SW480 (cell line): ENCODE measurements around the gene LSMEM2.
A peak's percentile ranks its signal among the peaks of the same experiment; 100 is the strongest.
"Not testable (repeated sequence)": the region's sequence is repeated elsewhere in the genome, so short reads cannot be mapped to it uniquely, and the experiment has no call there.

Experiments
- DNase-seq: peaks from one replicate; pipeline ENCODE4 v3.0.0-alpha.2; 2016; ENCODE audit warnings: low spot score

LSMEM2 gene

DNA sequence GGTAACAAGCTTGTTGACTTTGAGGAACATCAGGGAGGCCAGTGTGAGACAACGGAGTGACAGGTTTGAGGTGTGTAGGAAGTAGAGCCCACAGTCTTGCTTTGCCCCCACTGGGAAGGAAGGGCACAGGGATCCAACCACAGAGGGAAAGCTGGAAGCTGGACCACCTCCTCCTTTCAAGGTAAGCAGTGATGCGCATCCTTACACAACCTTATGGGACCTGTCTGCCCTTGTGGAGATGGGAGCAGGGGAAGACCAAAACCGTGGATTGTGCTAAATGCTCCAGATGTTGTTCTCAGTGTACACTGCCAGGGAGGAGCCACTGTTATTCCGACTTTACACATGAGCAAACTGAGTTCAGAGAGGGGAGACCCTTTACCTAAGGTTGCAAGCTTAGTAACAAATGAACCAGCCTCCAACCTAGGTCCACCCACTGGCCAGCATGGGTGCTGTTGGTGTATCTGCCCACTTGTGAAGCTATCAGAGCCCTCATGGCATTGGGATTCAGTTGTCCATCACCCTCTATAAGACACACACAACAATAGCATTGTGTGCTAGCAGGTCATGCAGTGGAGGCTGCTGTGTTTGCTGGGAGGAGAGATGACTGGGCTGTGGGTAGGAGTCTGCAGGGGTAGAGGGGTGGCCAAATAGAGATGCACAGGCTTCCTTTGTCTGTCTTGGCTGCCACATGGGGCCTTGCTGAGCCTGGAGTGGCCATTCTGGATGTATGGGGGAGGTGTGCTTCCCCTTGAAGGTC lies 586 bp upstream of the LSMEM2 start:
- DNase-seq: no peak

DNA sequence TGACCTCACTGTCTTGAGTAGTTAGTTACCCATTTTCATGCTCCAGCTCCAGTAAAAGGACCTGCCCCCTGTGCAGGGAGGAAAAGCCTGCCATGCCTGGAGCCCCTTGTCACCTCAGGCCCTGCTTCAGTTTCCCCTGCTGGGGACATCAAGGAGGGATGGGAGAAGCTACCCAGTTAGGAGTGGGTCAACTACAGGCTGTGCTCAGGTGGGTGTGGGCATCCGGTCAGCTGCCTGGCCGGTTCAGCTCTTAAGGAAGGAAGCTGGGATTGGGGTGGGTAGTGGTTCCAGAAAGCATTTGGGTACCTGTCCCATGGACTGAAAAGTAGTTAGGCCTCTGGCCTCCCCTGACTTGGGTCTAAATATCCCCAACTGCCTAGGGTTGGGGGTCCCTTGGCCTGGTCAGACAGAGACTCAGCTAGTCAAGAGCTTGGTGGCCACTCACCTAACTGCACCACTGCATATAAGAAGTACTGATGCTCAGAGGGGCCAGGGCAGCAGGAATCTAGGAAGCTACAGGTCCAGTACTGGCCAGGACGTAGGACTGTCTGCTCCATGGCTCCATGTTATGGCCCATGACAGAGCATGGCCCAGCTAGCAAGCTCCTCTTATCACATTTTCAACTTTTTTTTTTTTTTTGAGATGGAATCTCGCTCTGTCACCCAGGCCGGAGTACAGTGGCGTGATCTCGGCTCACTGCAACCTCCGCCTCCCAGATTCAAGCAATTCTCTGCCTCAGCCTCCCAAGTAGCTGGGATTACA lies 549 bp downstream of the LSMEM2 start:
- DNase-seq: no peak

DNA sequence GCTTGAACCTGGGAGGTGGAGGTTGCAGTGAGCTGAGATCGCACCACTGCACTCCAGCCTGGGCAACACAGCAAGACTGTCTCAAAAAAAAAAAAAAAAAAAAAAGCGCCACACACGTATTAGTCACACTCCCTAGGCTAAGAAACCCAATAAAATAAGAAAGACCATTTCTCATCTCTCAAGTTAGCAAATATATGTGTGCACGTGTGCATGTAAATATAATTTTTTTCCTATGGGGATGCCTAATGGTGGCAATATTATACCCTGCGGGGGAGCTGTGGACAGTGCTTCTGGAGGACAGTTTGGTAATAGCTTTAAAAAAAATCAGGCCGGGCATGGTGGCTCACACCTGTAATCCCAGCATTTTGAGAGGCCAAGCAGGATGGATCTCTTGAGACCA lies 5.2 kb downstream of the LSMEM2 start:
- not testable (repeated sequence) for DNase-seq

DNA sequence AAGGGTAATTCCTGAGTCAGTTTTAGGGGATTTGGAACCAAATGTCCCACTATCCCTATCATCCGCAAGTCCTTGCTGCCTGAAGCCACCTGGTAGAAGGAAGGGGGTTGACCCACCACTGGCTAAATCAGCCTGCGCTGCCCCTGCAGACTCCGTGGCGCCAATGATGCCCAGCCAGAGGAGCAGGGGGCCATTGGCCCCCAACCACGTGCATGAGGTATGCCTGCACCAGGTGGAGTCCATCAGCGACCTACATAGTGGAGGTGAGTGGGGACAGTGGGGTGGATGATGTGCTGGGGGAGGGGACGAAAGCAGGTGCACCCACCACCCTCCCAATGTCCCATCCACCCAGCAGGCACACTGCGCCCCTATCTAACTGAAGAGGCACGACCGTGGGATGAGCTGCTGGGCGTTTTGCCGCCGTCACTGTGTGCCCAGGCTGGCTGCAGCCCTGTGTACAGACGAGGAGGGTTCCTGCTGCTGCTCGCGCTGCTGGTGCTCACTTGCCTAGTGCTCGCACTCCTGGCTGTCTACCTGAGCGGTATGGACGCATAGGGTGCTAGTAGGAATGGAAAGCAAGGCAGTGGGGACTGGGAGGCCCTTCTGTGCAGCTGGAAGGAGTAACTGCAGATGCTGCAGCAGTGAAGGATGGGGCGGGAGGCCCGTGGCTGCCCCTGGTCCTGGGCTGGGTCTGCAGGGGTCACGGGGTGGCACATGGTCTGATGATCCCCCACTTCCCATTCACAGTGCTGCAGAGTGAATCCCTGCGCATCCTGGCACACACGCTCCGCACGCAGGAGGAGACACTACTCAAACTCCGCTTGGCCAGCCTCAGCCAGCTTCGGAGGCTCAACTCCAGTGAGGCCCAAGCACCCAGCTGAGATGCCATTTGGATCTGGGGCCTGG lies 7.7 kb downstream of the LSMEM2 start:
- no peak for DNase-seq

DNA sequence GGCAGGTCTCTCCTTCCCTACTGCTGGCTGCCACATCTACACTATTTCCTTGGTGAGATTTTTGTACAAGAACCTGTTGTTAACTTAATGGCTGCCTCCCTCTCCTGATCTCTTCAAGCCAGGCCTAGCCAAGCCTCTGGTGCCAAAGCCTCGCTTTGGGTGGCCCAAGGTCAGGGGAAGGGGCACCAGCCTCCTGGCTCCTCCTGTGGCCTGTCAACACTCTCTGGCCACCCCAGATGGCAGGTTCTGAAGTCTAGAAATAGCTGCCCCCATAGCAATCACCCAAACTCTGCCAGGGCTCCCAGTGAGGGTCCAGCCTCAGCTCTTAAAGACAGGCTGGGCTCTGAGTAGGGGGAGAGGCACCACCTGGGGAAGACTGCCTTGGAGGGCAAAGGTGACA lies 8.4 kb downstream of the LSMEM2 start:
- no peak for DNase-seq

DNA sequence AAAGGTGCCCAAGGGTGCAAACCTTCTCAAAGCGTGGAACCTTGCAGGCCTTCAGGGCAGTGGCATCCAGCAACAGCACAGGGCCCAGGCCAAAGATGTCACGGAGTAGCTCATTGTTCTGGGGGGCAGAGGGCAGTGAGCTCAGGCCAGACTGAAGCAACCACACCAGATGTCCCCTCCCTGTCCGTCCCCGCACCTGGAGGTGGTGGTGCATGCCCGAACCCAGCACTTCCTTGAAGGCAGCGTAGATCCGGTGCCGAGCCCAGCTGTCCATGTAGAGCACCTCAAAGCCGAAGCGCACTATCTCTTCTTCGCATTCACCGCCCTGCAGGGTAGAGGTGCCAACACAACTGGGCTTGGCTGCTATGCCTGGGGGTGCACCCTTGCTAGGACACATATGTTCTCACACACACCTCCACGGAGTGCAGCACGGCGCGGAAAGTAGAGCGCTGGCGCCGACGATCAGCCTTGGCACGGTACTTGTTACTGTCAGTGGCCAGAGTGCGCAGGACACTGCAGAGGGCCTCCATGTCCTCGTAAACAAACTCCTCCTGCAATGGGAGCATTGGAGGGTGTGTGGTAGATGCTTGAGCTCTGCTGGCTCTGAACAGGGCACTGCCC lies 9.6 kb downstream of the LSMEM2 start:
- no peak for DNase-seq

DNA sequence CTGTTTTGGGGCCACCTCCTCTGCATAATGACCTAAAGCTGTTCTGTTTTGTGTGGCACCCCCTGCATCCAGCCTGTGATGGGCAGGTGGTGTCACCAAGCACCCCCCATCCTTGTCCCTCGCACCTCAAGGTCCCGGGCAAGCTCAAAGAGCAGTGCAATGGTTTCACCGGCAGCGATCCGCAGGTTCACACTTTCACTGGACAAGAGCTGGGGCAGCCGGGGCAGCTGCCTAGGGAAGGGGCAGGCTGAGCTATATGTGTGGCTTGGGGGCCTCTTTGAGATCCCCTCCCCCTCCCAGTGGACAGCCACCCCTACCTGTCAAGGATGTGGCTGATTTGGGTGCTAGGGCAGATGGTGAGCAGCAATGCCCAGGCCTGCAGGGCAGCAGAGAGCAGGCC lies 10.2 kb downstream of the LSMEM2 start:
- DNase-seq: no peak

DNA sequence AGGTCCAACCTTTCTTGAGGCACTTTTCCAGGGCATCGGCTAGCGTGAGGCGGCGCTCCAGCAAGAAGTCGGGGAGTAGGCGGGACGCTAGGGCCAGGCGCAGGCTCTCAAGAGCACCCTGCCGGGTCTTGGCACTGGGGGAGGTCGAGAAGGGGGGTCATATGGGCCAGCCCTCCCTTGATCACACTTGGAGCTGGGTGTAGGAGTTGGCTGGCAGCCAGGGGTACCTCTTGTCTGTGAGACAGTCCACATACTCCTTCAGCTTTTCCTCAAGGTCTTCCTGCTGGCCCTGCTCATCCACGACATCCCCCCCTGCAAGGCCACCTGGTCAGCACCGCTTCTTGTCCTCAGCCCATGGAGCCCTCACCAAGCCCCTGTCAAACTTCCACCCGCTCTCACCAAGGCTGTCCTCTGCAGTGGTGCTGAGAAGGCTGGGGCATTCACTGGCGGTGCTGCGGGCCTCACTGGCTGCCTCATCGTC lies 11.3 kb downstream of the LSMEM2 start:
- DNase-seq: no peak

DNA sequence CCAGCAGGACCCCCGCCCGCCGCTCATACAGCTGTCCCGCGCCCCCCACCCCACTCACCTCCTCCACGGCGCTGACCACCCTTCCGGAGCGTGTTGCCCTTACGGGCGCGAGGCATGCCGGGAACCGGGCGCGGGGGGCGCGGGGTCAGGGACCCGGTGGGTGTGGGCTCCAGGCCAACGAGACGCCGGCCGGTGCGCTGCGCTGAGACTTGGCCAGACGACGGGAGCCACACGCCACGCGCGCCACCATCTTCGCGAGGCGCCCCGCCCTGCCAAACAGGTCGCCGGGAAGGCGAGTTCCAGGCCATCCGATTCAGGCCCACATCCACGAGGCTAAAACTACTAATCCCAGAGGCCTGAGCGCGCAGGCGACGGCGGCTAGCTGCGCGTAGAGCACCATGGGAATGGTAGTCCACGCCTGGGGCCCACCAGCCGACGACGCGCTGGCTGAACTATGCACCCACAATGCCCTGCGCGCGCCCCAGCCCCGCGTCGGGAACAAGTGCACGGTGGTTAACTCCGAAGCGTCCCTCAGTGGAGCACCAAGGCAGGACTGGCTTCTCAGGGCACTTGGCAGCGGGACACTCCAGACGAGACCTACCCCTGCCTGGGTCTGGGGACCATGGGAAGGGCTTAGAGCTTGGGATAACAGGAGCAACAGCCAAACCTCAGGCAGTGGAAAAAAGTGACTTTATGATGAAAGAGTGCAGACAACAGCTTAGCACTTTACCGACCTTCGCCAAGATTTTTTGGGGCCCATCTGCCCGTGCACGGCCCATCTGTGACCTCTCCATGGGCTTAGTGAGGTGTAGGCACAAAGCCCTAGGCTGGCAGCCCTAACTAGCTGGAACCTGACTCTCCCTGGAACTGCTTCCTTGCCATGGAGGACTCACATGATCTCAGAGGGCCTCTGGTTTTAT lies 13.5 kb downstream of the LSMEM2 start, which contains the start of gene IFRD2:
Gene IFRD2, minus strand, starts transcription at position 271 of the 920 bp plus-strand sequence. Its CDS starts 155 bp downstream, at position 116.
- DNase-seq: peak; percentile 98

DNA sequence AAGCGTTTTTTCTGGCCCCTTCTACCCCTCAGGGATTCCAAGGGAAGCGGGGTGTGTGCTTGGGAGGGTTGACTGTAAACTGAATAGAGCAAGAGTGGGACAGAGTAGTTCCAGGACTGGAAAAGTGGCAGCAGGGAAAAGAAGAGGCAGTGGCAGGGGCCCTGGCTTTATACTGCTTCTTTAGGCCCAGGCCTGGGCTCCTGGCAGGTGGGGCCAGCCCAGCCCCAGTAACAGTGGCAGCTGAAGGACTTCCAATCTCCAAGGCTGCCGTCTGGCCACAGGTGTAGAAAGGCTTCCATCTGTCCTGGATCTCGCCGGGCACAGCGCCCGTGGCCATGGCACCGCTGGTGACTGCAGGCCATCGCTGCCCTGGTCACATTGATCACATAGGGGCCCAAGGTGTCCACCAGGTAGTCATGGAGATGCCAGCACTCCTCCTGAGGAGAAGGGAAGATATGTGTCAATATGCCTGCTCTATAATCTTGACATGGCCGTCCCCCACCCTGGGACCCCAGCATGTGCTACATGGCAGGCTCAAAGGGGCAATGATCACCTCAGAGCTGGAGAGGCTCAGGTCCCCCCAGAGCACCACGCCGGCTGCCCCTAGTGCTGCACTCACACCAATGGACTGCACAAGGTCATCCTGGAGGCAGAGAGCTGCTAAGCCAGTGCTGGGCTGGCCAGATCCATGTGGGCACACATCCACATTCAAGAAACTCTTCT lies 14.4 kb downstream of the LSMEM2 start:
- no peak for DNase-seq

DNA sequence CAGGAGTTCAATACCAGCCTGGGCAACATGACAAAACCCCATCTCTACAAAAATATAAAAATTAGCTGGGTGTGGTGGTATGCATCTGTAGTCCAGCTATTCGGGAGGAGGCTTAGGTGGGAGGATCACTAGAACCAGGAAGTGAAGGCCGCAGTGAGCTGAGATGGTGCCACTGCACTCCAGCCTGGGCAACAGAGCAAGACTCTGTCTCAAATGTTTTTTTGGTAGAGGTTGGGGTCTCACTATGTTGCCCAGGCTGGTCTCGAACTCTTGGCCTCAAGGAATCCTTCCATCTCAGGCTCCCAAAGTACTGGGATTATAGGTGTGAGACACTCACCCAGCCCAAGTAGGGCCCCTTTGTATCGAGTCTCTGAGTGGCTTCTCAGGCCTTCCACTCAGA lies 15.2 kb downstream of the LSMEM2 start:
- DNase-seq: no peak

DNA sequence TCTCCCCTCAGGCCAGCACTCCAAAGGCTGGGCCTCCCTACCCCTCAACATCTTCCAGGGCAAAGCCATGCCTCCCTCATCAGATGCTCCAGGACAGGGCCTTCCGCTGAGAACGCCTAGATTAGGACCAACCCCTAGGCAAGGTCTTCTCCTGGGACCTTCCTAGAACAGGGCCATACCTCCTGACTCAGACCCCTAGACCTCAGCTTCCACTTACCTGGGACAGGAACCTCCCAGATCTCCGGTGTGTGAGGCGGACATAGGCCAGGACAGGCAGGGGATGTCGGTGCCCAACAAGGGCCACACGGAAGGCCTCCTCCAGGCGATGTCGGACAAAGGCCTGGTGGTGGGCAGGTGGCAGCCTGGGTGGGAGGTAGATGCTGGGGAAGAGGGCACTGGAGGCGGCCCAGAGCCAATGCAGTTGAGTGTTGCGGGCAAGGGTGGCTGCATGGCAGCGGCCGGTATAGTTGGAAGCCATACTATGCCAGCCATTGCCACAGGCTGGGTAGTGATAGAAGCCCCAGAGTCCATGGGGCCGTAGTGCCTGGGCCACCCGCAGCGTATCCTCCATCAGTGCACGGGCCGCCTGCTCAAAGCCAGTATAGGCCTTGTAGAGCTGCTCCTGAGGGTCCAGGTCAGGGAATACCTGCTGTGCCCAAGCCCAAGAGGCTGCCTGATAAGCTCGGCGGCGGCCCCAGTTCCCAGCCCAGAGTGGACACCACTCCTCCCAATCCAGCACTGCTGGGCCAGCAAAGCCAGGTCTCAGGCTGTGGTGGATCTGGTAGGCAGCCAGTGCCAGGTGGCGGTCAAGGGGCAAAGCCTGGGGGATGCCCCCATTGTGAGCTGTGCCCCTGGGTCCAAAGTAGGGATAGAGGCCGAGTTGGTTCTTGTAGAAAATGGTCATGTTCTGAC lies 15.9 kb downstream of the LSMEM2 start:
- DNase-seq: no peak

DNA sequence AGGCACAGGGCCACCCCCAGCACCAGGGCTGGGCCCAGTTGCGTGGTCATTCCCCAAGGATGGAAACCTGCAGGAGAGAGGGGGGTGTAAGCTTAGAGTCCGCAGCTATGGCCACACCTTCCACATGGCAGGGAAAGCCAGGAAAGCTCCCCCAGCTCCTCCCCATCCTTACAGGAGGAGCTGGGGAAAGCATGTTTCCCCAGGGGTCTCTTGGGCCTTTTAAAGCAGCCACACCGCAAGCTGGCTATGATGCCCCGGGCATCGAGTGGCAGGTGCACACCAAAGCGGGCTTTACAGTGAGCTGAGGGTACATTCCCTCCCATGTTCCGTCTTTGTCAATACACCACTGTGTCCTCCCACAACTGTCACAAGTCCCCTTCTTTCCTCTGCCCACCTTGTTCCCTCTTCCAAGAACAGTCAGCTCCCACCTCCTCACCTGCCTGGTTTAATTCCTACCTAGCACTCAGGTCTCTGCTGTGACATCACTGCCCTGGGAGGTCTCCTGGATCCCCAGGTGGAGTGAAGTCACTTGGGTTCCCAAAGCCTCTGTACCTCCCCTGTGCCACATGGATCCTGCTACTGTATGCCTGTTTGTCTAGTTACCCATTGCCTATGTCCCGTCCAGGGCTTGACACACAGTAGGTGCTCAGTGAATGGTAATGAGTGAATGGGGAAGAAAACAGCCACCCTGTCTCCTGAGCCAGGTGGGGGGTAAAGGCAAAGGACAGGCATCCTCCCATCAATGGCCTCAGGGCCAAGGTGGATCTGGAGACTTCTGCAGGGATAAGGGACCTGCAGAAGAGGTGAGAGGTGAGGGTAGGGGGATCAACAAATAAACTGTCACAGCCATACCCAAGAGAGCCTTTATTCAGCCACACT lies 16.9 kb downstream of the LSMEM2 start:
- DNase-seq: no peak

DNA sequence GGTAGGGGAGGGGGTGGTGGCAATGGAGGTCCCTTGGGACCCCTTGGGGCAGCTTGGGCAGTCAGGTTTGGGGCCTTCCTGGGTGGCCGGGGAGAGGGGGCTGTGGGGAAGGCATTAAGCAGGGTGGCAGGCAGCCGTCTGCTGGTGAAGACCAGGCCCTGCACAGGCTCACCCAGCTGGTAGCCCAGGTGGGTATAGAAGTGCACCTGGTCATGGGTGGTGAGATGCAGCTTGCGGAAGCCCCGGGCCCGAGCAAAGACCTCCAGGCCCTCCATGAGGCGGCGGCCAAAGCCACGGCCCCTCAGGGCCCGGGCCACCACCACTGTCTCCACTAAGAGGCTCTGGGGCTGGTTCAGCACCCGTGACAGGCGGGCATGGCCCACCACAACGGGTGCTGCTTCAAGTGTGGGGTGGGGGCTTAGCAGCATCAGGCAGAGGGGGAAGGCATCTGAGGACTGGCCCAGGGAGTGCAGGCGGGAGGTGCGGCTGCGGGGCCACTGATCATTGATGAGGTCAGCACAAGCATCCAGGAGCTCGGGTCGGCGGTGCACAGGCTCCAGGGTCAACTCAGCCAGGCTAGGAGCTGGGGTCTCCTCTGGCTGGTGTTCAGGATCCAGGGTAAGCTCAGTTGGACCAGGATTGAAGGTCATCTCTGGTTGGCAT lies 18.0 kb downstream of the LSMEM2 start:
- DNase-seq: no peak

DNA sequence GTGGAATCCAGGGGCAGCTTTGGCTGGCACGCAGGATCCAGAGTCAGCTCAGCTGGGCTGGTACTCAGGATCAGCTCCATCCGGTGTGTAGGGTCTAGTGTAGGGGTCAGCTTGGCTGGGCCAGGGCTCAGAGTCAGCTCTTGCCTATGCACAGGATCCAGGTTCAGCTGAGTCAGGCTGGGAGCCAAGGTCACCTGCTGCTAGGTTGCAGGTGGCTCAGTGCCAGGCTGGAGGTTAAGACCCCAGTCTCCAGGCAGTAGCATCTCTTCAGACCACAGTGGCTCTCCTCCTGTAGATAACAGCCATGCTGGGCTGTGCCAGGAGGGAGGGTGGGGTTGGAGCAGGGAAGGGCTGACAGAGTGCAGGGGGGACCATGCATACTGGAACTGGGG lies 18.5 kb downstream of the LSMEM2 start:
- DNase-seq: no peak

DNA sequence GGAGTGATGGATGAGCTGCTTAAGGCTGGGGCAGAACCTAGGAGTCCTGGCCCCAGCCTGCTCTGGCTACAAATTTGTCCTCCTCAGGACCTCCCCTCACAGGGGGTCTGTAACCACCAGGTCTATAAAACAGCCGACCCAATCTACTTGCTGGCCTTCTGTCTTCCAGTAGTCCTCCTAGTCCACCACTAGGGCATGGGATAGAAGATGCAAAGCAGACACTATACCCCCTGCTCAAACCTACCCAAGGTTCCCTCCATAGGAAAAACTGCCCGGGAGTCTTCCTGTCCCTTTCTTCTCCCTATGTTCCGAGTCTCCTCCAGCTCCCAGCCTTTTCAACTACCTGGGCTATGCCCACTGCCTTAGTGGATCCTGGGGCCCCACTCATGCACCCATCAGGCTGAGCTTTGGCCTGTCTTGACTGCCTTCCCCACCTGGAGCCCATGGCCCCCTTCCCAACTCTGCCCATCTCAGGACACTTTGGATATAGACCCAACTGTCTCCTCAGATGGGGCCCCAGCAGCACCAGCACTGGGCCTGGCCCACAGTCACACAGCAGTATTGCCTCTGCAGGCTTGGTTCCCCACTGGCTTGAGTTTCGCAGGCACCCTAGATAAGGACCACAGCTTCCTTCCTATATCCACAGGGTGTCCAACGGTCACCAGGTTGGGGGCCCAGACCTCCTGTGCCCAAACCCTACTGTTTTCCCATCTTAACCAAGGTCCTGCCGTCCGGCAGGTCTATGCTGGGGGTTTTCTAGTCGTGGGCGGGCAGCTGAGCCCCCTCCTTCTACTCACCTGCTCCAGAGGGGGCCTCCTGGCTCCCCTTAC lies 19.2 kb downstream of the LSMEM2 start:
- no peak for DNase-seq
